ENCODE measurements around the gene RAB25.
A peak's percentile ranks its signal among the peaks of the same experiment; 100 is the strongest.

The RAB25 gene

GRCh38 chr1:156086256-156086662 is 25.3 kb downstream of the RAB25 start:
- H3K4me3 ChIP-seq (ENCODE audit: low read depth, low read length) = no peak overlapping the region
- TF ChIP-seq CTCF (IDR thresholded peaks at IDR 0.05; ENCODE audit: low read depth, low read length) = no peak

GRCh38 chr1:156089704-156090103 is 28.7 kb downstream of the RAB25 start:
- no peak for TF ChIP-seq CTCF (IDR thresholded peaks at IDR 0.05; ENCODE audit: low read depth, low read length)
- no peak overlapping the region for H3K4me3 ChIP-seq (ENCODE audit: low read depth, low read length)

- H3K4me3 ChIP-seq (ENCODE audit: low read depth, low read length) = no peak overlapping the region
- no peak; the same call in 1 of the 2 replicates for TF ChIP-seq CTCF (IDR thresholded peaks at IDR 0.05; ENCODE audit: low read depth, low read length)
Measured at GRCh38 chr1:156090138-156090839, 29.3 kb downstream of the RAB25 start.

GRCh38 chr1:156090840-156091188 is 29.9 kb downstream of the RAB25 start:
- H3K4me3 ChIP-seq (ENCODE audit: low read depth, low read length) = no peak overlapping the region
- peak; percentile 54; the same call in 1 of the 2 replicates for TF ChIP-seq CTCF (IDR thresholded peaks at IDR 0.05; ENCODE audit: low read depth, low read length)

GRCh38 chr1:156091610-156092009 is 30.6 kb downstream of the RAB25 start:
- TF ChIP-seq CTCF (IDR thresholded peaks at IDR 0.05; ENCODE audit: low read depth, low read length) = no peak
- H3K4me3 ChIP-seq (ENCODE audit: low read depth, low read length) = no peak overlapping the region

GRCh38 chr1:156095906-156096508 is 35.0 kb downstream of the RAB25 start:
- no peak for TF ChIP-seq CTCF (IDR thresholded peaks at IDR 0.05; ENCODE audit: low read depth, low read length)
- H3K4me3 ChIP-seq (ENCODE audit: low read depth, low read length) = no peak overlapping the region

GRCh38 chr1:156096640-156097391 is 35.9 kb downstream of the RAB25 start:
- TF ChIP-seq CTCF (IDR thresholded peaks at IDR 0.05; ENCODE audit: low read depth, low read length) = peak; percentile 95
- H3K4me3 ChIP-seq (ENCODE audit: low read depth, low read length) = no peak overlapping the region
